DMS 273 (cell line): ENCODE data around the gene BABAM2.

Source experiments
- DNase-seq: peaks from one replicate; lab custom pipeline; 2025; ENCODE audit not compliant: unreplicated experiment; lab: John Stamatoyannopoulos, UW

BABAM2 gene

GRCh38 chr2:28152585-28153280, 262.2 kb downstream of the BABAM2 start:
- DNase-seq: no peak

- DNase-seq: no peak
Measured at GRCh38 chr2:28153851-28154250, 263.3 kb downstream of the BABAM2 start.

DNA sequence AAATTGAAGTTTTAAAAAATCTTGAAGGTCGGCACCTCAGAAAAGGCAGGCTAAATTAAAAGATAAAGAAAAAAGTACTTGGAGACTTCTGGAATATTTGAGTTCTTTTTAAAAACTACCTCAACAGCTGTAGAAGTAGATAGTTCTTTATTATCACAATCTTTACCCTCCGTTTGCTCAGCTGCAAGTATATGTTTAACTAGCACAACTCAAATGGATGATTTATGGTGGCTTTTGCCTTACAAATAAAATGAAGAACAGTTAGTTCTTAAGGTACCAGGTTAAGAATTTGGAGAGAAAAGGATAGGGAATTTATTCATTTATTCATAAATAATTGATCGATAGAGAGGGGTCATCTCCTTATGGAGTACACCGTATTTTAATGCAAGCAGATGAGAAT, 264.6 kb downstream of the BABAM2 start:
- DNase-seq: no peak

DNA sequence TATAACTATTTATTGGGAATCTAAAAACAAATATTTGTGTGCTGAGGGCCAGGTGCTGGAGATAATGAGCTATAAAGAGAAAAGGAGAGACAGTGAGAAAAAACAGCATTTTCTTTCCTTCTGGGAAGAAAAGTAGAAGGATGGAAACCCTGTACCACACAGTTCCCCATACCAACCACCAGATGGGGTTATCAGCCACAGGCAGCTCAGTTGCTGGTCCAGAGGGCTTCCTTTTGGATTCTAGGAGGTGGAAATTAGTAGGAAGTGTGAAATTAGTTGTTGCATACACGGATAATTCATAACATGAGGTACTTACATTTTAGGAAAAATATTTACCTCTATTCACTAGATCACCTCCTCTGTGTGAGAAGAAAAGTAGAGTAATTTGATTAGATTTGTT, 265.1 kb downstream of the BABAM2 start:
- DNase-seq: peak; percentile 68

GRCh38 chr2:28158791-28159190, 268.3 kb downstream of the BABAM2 start:
- no peak for DNase-seq

GRCh38 chr2:28160986-28161425, 270.5 kb downstream of the BABAM2 start:
- DNase-seq: no peak

GRCh38 chr2:28161466-28161865, 270.9 kb downstream of the BABAM2 start:
- no peak for DNase-seq

- DNase-seq: no peak
Measured at GRCh38 chr2:28162564-28162963, 272.0 kb downstream of the BABAM2 start.

- DNase-seq: peak; percentile 26
Measured at GRCh38 chr2:28163028-28163427, 272.5 kb downstream of the BABAM2 start.

GRCh38 chr2:28163627-28164279, 273.2 kb downstream of the BABAM2 start:
- DNase-seq: peak; percentile 58

DNA sequence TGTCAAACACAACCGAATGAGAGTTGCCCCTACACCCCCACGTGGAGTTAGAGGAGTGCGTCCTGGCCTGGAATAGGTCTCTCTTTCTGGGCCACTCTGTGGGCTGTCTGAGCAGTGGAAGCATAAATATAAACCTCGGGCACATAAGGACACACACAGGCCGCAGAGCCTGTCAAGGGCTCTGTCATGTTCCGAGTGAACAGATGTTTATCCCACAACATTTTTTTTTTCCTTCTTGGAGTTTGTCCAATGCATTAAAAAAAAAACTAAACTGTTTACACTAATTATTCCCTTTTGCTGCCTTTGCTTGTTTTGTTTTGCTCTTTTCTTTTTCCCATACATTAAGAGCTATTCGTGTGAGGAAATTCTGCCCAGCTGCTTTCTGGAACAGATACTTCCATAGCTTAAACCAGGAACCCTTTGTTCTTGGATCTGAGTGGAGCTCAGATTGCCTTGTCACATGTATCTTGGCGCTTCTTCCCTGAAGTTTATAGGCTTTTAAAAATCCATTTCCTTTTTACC, 273.8 kb downstream of the BABAM2 start:
- peak; percentile 82 for DNase-seq

- DNase-seq: peak; percentile 29
Measured at GRCh38 chr2:28165087-28165635, 274.6 kb downstream of the BABAM2 start.

DNA sequence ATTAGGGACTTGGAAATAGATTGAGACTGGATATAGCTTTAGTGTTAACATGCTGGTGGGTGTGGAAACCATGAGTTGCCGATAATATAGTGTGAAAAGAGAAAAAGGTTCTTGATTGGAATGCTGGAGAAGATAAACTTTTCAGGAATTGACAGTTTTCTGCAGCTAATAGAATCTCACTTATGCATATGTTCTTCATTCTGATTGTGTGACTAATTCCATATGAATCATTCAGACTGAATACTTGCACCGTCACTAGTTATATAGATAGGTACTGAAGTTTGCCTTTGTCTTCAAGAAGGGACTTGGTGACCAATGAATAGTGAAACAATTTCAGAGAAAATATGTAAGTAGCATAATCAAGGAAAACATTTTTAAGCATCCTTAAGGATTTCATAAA, 276.4 kb downstream of the BABAM2 start:
- DNase-seq: no peak

- no peak for DNase-seq
Measured at GRCh38 chr2:28168376-28168775, 277.8 kb downstream of the BABAM2 start.

DNA sequence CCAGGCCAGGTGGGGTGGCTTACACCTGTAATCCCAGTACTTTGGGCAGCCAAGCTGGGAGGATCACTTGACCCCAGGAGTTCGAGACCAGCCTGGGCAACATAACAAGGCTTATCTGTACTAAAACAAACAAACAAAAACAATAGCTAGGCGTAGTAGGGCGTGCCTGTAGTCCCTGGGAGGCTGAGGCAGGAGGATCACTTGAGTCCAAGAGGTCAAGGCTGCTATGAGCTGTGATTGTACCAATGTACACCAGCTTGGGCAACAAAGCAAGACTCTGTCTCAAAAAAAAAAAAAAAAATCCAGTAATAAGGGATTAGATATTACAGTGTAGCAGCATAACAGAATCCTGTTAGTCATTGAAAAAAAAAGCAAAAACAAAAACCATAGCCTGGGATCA, 279.0 kb downstream of the BABAM2 start:
- DNase-seq: no peak

GRCh38 chr2:28172114-28172898, 281.8 kb downstream of the BABAM2 start:
- no peak for DNase-seq

GRCh38 chr2:28173377-28173776, 282.8 kb downstream of the BABAM2 start:
- DNase-seq: no peak

DNA sequence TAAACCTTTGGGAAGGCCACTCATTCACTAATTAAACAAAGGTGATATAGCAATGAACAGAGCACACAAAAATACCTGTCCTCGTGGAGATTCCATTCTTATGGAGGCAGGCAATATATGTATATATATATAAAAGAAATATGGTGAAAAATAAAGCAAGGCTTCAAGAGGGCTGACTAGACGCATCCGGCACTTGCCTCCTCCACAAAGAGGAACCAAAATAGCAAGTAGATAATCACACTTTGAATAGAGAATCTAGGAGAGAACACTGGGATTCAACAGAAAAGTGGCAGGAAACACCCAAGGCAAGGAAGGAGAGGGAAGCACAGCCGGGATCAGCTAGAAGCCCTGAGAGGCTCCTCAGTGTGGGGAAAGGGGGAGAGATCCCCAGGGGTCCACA, 283.7 kb downstream of the BABAM2 start:
- DNase-seq: no peak

GRCh38 chr2:28175028-28175427, 284.5 kb downstream of the BABAM2 start:
- DNase-seq: no peak

- DNase-seq: no peak
Measured at GRCh38 chr2:28178946-28179345, 288.4 kb downstream of the BABAM2 start.

DNA sequence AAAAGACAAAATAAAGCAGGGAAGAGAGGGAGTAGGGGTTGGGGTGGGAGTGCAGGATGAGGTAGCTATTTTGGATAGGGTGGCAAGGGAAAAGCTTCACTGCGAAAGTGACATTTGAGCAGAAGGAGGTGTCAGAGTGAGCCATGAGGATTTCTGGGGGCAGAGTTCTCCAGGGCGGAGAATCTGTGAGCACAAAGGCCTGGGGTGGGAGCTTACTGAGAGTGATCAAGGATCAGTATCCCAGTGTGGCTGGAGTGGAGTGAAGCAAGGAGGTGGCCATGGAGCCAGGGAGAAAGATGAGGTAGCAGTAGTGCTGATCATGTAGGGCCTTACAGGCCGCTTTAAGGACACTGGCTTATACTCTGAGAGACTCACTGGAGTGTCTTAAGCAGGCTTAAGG, 291.3 kb downstream of the BABAM2 start:
- DNase-seq: no peak
